Stimulated activated CD8-positive, alpha-beta memory T cell treated with anti-CD3 and anti-CD28 coated beads, Interleukin-15, amount 100 ng/mL, for 4 hours (primary cell): ENCODE measurements around the gene KRT6B.

Source experiments
- DNase-seq, 2 donors: peaks; one replicate each; pipeline ENCODE4 v3.0.0-alpha.2; 2020; ENCODE audit warnings: low read depth in 2 of 2

KRT6B gene

GRCh38 chr12:52436000-52436827, 15.7 kb downstream of the KRT6B start:
- no peak for DNase-seq

DNA sequence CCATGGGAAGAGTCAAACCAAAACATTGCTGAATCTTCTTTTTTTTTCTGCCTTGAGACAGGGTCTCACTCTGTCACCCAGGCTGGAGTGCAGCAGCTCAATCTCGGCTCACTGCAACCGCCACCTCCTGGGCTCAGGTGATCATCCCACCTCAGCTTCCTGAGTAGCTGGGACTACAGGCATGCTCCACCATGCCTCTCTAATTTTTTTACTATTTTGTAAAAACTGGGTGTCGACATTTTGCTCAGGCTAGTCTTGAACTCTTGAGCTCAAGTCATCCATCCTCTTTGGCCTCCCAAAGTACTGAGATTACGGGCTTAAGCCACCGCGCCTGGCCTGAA, 16.3 kb downstream of the KRT6B start:
- no peak for DNase-seq

DNA sequence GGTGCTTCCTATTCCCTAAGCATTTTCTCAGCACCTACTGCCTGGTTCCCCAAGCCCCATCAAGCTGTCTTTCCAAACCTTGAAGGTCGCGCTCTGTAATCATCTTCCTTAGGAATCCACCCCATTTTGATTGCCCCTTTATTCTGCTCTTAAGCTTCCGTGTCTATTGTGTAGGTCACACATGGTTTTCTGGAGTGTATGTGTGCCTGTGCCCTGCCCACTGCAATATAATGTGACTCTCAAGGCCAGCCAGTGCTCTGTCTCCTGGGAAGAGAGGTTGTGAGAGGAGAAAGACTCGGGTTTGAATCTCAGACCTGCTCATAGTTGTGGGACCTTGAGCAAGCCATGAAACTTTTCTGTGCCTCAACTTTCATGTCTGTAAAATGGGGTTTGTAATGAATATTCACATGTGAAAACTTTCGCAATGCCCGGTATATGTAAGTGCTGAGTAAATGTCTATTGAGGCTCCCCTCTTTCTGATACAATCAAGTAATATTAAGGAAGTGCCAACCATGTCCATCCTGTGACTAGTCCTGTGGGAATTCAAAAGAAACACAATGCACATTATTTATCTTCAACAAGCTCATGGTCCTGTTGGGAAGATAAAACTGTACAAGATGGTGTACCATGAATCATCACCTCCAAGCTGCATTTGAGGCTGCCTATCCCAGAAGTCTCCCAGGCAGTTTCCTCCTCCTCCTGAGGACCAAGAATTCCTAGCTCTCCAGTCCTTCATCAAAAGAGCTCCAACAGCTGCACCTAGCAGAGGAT, 17.0 kb downstream of the KRT6B start:
- no peak for DNase-seq

- no peak for DNase-seq
These were observed 17.7 kb downstream of the KRT6B start, which contains the start of gene KRT75 for GRCh38 chr12:52434081-52434733. Gene KRT75 (minus strand): TSS chr12:52434371. CDS start chr12:52434304, 67 bp downstream.

DNA sequence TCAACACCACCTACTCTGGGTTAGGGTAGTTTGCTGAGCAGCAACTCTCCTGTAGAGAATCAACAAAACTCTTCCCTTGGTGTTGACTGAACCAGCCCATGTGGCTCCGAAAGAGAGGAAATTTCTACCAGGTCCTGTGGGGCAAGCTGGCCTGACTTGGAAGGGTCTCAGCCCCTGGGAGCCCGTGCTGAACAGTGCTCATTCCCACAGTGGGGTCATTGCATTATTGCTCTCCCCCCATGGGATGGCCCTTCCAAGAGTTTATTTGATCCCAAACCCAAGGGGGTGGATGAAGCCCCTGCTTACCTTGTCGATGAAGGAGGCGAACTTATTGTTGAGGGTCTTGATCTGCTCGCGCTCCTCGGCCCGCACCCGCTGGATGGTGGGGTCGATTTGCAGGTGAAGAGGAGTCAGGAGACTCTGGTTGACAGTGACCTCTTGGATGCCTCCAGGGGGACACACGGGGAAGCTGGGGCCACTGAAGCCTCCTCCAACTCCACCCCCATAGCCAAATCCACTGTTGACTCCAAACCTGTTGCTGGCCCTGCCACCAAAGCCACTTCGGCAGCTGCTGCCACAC, 18.4 kb downstream of the KRT6B start:
- no peak for DNase-seq

DNA sequence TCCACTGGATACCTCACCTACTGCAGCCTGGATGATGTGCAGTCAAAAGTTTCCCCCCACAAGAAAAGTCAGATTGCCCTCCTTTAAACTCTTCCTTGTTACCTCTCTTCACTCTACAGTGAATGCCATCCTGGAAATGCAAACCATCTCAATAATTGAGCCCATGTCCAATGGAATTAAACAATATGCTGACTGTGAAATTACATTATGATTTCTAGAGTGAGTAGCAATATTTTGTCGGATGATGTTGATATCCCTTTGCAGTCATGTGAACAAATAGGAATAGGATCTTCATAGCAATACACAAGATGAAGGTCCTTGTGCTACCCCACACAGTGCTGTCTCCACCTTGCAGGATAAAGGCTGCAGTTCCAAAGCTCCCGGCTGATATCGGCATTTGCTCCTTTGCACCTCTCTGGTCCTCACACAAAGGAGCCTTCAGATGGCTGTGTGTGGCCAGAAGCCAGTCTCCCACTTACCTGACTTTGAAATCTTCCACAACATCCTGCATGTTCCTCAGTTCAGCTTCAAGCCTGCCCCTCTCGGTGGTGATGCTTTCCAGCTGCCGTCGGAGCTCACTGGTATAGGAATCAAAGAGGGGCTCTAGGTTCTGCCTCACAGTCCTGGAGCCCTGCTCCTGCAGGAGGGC, 19.3 kb downstream of the KRT6B start:
- DNase-seq, result no peak

DNA sequence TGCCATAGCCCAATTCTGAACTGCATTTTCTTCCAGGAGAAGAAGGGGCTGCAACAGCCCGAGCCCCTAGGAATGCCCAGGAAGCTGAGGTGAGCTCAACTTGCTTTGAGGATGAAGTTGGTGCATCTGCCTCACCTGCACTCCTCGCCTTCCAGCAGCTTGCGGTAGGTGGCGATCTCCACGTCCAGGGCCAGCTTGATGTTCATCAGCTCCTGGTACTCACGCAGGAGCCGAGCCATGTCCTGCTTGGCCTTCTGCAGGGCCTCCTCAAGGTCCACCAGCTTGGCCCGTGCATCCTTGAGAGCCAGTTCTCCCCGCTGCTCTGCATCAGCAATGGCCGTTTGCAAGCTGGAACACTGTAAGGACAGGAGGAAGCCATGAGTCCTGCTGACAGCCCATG, 23.8 kb downstream of the KRT6B start:
- DNase-seq, result no peak

DNA sequence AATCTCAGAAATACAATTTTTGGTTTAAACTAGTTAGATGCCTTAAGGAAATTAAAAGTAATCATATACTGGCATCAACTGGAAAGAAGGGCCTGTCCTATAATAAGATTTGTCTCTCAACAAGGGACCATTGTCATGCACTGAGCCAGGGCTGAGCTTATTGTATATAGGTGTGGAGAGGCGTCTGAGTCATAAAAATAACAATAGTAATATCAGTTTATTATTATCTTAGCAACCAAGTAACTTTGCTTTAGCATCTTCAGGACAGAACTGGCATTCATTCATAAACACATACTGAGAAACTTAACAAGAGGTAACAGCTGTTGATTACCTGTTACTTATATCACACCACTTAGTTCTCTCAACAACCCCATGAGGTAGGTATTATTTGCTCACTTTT, 24.9 kb downstream of the KRT6B start:
- DNase-seq, result no peak

DNA sequence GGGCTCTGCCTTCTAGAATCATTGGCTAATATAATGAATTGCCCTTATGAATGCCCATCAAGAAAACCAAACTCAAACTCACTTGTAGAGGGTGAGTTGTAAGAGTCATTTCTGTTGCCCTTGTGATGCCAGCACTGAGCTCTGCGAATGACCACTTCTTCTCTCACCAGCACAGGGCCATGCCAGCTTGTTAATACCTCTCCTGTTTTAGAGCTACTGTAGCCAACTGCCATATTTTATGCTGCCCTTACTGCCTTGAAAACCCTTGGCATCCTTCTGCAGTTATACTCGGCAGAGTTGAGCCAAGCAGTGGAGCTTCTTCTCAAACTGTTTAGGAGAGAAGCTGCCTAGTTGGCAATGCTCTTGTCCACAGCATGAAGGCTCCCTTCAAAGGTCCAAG, 25.9 kb downstream of the KRT6B start:
- no peak for DNase-seq

DNA sequence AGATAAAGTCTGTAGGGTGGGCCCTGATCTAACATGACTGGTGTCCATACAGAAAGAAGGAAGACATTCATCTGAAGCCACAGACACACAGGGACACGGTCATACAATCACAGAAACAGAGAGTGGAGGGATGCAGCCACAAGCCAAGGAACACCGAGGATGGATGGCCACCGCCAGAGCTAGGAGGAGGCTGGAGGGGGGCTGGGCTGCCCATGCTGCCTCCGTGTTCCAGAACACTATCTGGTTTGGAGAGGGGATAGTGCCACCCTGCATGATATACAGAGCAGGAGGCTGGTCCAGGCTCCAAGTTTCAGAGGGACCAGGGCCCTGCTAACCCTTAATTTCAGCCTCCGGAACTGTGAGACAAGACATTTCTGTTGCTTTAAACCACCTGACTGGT, 26.5 kb downstream of the KRT6B start:
- no peak for DNase-seq

DNA sequence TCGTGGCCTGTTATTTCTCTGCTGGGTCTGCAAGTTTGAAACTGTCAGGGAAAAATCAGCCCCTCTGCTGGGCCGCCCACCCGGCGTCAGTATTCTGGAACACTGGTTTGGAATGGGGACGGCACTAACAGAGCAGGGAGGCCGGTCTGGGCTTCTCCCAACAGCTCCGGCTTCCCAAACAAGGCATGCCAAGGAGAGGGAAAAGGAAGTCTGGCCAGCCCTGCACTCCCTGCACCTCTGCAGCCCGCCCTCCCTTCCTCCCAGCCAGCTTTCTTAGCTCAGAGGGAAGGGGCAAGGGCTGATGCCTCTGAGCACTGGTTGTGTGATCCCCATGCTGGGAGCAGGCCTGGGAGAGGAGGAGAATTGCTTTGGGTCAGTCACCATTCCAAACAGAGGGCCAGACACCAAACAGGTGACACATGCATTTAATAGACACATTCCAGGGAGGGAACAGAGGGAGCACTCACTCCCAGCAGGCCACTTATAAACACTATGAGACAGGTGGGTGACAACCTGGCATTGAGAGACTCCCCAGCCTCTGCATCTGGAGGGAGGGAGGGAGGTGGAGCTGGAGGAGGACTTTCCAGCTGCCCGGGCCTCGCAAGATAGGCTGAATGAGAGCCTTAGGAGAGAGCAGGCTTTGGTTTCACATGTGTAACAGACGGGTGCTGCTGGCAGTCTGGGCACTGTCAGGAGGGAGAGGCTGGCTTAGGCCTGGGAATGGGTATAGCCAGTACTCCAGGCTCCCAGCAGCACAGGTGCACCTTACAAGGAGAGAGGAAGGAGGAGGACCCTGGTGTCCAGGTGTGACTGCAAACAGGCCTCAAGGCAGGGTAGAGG, 28.1 kb downstream of the KRT6B start:
- DNase-seq, result no peak

GRCh38 chr12:52423035-52423434, 28.9 kb downstream of the KRT6B start:
- DNase-seq, result no peak

GRCh38 chr12:52419656-52420055, 32.3 kb downstream of the KRT6B start:
- DNase-seq, result no peak

GRCh38 chr12:52418576-52419110, 33.3 kb downstream of the KRT6B start:
- DNase-seq, result no peak

- no peak for DNase-seq
These were observed 34.2 kb downstream of the KRT6B start for GRCh38 chr12:52417740-52418139.

GRCh38 chr12:52416795-52417194, 35.2 kb downstream of the KRT6B start:
- DNase-seq, result no peak

GRCh38 chr12:52415870-52416750, 35.8 kb downstream of the KRT6B start:
- no peak for DNase-seq

- DNase-seq, result no peak
These were observed 37.0 kb downstream of the KRT6B start for GRCh38 chr12:52414936-52415335.

DNA sequence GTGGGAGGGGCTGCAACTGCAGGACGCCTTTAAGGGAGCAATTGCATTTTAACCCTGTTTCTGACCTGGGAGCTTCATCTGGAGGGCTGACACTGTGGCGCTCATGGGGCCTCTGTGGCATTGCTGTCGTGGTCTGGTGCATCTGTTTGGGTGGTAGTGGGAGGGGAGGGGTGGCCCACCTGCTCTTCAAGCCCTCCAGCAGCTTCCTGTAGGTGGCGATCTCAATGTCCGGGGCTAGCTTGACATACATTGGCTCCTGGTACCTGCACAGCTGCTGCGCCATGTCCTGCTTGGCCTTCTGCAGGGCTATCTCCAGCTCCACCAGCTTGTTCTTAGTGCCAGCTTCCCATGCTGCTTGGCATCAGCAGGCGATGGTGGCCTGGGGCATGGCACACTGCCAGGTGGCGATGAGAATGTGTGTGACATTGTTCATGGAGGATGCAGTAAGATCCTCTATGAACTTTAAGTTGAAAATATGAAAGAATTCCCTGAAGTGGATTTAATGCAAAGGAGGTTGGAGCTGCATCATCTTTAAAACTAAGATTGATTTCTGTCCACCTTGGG, 38.1 kb downstream of the KRT6B start:
- DNase-seq, result no peak
